ENCODE results near the gene NEDD4.

The NEDD4 gene

GRCh38 chr15:55819397-55820034, 173.9 kb downstream of the NEDD4 start:
- no peak for DNase-seq (ENCODE audit: low read depth)
- no peak overlapping the region for H3K4me3 ChIP-seq (ENCODE audit: low read depth, low read length)
- no peak for TF ChIP-seq CTCF (IDR thresholded peaks at IDR 0.05; ENCODE audit: control insufficient read depth, extremely low read depth, insufficient read depth)

GRCh38 chr15:55816017-55816416, 177.4 kb downstream of the NEDD4 start:
- no peak overlapping the region for H3K4me3 ChIP-seq (ENCODE audit: low read depth, low read length)
- no peak for TF ChIP-seq CTCF (IDR thresholded peaks at IDR 0.05; ENCODE audit: control insufficient read depth, extremely low read depth, insufficient read depth)
- DNase-seq (ENCODE audit: low read depth): no peak

- DNase-seq (ENCODE audit: low read depth): no peak
- no peak for TF ChIP-seq CTCF (IDR thresholded peaks at IDR 0.05; ENCODE audit: control insufficient read depth, extremely low read depth, insufficient read depth)
- no peak overlapping the region for H3K4me3 ChIP-seq (ENCODE audit: low read depth, low read length)
Observed at GRCh38 chr15:55802600-55803376, 190.6 kb downstream of the NEDD4 start.

GRCh38 chr15:55800216-55800615, 193.2 kb downstream of the NEDD4 start:
- TF ChIP-seq CTCF (IDR thresholded peaks at IDR 0.05; ENCODE audit: control insufficient read depth, extremely low read depth, insufficient read depth): no peak
- DNase-seq (ENCODE audit: low read depth): no peak
- no peak overlapping the region for H3K4me3 ChIP-seq (ENCODE audit: low read depth, low read length)

GRCh38 chr15:55799291-55800212, 193.9 kb downstream of the NEDD4 start:
- peak; percentile 60 for TF ChIP-seq CTCF (IDR thresholded peaks at IDR 0.05; ENCODE audit: control insufficient read depth, extremely low read depth, insufficient read depth)
- no peak for DNase-seq (ENCODE audit: low read depth)

GRCh38 chr15:55796321-55796965, 197.0 kb downstream of the NEDD4 start:
- DNase-seq (ENCODE audit: low read depth): no peak
- no peak for TF ChIP-seq CTCF (IDR thresholded peaks at IDR 0.05; ENCODE audit: control insufficient read depth, extremely low read depth, insufficient read depth)
- no peak overlapping the region for H3K4me3 ChIP-seq (ENCODE audit: low read depth, low read length)

More at GRCh38 chr15:55799291-55800212, 193.9 kb downstream of the NEDD4 start:
- no peak overlapping the region for H3K4me3 ChIP-seq (ENCODE audit: low read depth, low read length)

Data from LNCaP clone FGC (cell line).